ENCODE measurements around the gene CPSF4L. TPM values are rescaled to one million over a fixed set of nuclear protein-coding genes. Genes with fewer than 3 reads are reported as not detected.

CPSF4L gene
- total and polyA plus RNA-seq, 2 donors (not counting 3 experiments of a cell fraction or from before 2014, with no cell fraction given): not detected

DNA sequence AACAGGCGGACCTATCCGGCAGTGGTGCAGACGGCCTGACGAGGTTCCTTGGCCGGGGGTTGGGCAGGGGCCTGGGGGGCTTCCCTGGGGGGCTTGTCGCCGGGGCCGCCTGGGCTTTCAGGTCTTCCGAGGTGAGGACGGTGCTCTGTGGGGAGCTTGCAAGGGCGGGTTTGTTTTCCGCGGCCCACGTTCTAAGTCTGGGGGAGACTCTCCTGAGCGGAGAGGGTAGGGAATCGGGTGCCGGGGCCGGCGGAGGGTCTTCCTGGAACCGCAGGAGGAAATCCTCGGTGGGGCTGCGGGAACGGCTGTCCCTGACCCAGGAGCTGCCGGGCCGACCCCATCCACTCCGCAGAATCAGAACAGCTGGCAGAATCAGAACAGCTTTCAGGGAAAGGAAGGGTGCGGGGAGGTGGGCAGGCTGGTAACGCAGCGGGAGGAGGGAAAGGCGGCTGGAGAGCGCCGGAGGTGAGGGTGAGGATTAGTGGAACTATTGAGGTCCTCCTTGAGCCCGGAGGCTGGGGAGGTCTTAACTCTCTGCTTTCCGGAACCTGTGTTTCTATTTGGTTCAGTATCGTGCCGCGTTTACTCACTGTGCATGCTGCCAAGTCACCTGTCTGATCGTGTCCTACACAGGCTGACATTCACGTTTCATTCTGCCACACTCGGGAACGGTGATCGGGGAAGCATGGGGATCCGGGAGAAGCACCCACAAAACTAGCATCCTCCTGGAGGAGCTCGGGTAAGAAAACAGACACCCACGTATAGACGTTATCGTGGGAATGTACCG lies 28.9 kb downstream of the CPSF4L start:
- Histone ChIP-seq H3K4me3 (replicated peaks in 1 of 3; ENCODE audit: insufficient read depth in 1 of 3, low read depth in 1 of 3, low read length in 3 of 3) (peak overlapping the region; percentile 83 to 93 (median 84)), H4K20me1 (replicated peaks; ENCODE audit: control insufficient read depth, extremely low read depth, insufficient read depth, low read length) (no peaks in the 10 kb centered on the region), H3K27ac (ENCODE audit: insufficient read depth, low read depth, low read length) (peak overlapping the region; percentile 83), H2AFZ (ENCODE audit: low read depth, low read length) (peak overlapping the region; percentile 77), H3K4me1 (ENCODE audit: control insufficient read depth, extremely low read depth, insufficient read depth, low read length) (peaks cover 30% of the 10 kb centered on the region), H3K9me3 (replicated peaks; ENCODE audit: control insufficient read depth, insufficient read depth, low read length) (no peaks in the 10 kb centered on the region), H3K79me2 (ENCODE audit: control insufficient read depth, insufficient read depth, low read length) (peaks cover 49% of the 10 kb centered on the region), H3K9ac (replicated peaks; ENCODE audit: extremely low read depth, insufficient read depth, low read length) (peak overlapping the region; percentile 81), H3K27me3 (ENCODE audit: control insufficient read depth in 2 of 2, insufficient read depth in 2 of 2, low read length in 2 of 2) (no peaks in the 10 kb centered on the region), H3K36me3 (ENCODE audit: control insufficient read depth in 2 of 2, extremely low read depth in 1 of 2, insufficient read depth in 2 of 2, low read length in 2 of 2) (peaks cover 11 to 12% of the 10 kb centered on the region in 2 experiments), H3K4me2 (ENCODE audit: insufficient read depth, low read length) (peak overlapping the region; percentile 93), H3K9me1 (replicated peaks; ENCODE audit: control insufficient read depth, extremely low read depth, insufficient read depth, low read length) (no peaks in the 10 kb centered on the region)
- DNase-seq (ENCODE audit: low read depth, low spot score) (peak; percentile 51), FAIRE-seq (no peak)
- intact Hi-C loops (cut with micrococcal nuclease): loop anchor here (1.0 to 10.0 kb wide), 6 partner anchors 41 to 972 kb away; partner anchors contain the start of genes RPL38 and SLC39A11
- dilution Hi-C loops (cut with MboI; ENCODE audit: extremely low pct_ligation_motif_present, low sequenced_read_pairs): no loop called here
- POLR2A ChIA-PET: interaction anchor here (1.0 to 1.3 kb wide), 3 partner anchors 11 to 41 kb away, joined by 3 read pairs; no protein-coding TSS in a partner anchor
- CTCF ChIA-PET: interaction anchor here (0.6 to 3.2 kb wide), 16 partner anchors 10 to 967 kb away, joined by 3 to 34 read pairs (median 7); partner anchors contain the start of gene COG1
- BruUV-seq (replicated peaks): no TSS peak
- TF ChIP-seq GATA2 (IDR thresholded peaks at IDR 0.05; ENCODE audit: insufficient read depth, insufficient read length, low read depth, low read length): no peak

- H3K4me1 ChIP-seq (ENCODE audit: control insufficient read depth, extremely low read depth, insufficient read depth, low read length): peaks cover 38% of the 10 kb centered on the region
- peak overlapping the region; percentile 83 for H3K27ac ChIP-seq (ENCODE audit: insufficient read depth, low read depth, low read length)
- H3K9me3 ChIP-seq (replicated peaks; ENCODE audit: control insufficient read depth, insufficient read depth, low read length): no peaks in the 10 kb centered on the region
- no peaks in the 10 kb centered on the region for H3K27me3 ChIP-seq (ENCODE audit: control insufficient read depth in 2 of 2, insufficient read depth in 2 of 2, low read length in 2 of 2)
- intact Hi-C loops (cut with micrococcal nuclease) (loop anchor here (1.0 to 10.0 kb wide), 7 partner anchors 29 to 973 kb away; partner anchors contain the start of genes RPL38 and SLC39A11), dilution Hi-C loops (cut with MboI; ENCODE audit: extremely low pct_ligation_motif_present, low sequenced_read_pairs) (no loop called here)
- no peaks in the 10 kb centered on the region for H4K20me1 ChIP-seq (replicated peaks; ENCODE audit: control insufficient read depth, extremely low read depth, insufficient read depth, low read length)
- H3K4me2 ChIP-seq (ENCODE audit: insufficient read depth, low read length): peak overlapping the region; percentile 92
- DNase-seq (ENCODE audit: low read depth, low spot score) (peak; percentile 96), FAIRE-seq (peak; percentile 72)
- CTCF ChIA-PET: interaction anchor here (0.6 to 3.2 kb wide), 17 partner anchors 11 to 968 kb away, joined by 3 to 34 read pairs (median 7); partner anchors contain the start of gene COG1
- peak overlapping the region; percentile 90 for H2AFZ ChIP-seq (ENCODE audit: low read depth, low read length)
- peaks cover 55% of the 10 kb centered on the region for H3K79me2 ChIP-seq (ENCODE audit: control insufficient read depth, insufficient read depth, low read length)
- H3K9me1 ChIP-seq (replicated peaks; ENCODE audit: control insufficient read depth, extremely low read depth, insufficient read depth, low read length): no peaks in the 10 kb centered on the region
- peak overlapping the region; percentile 83 to 93 (median 84) for H3K4me3 ChIP-seq (replicated peaks in 1 of 3; ENCODE audit: insufficient read depth in 1 of 3, low read depth in 1 of 3, low read length in 3 of 3)
- POLR2A ChIA-PET: interaction anchor here (0.6 to 1.3 kb wide), 4 partner anchors 12 to 40 kb away, joined by 3 read pairs; no protein-coding TSS in a partner anchor
- peak; percentile 71 for TF ChIP-seq POLR2AphosphoS5 (IDR thresholded peaks at IDR 0.05; ENCODE audit: insufficient read depth, low read depth, low read length)
- no peak for TF ChIP-seq GATA2 (IDR thresholded peaks at IDR 0.05; ENCODE audit: insufficient read depth, insufficient read length, low read depth, low read length)
- peak; percentile 29 for TF ChIP-seq POLR2A (IDR thresholded peaks at IDR 0.05; ENCODE audit: low read depth, low read length)
- peaks cover 11 to 12% of the 10 kb centered on the region in 2 experiments for H3K36me3 ChIP-seq (ENCODE audit: control insufficient read depth in 2 of 2, extremely low read depth in 1 of 2, insufficient read depth in 2 of 2, low read length in 2 of 2)
- peak overlapping the region; percentile 81 for H3K9ac ChIP-seq (replicated peaks; ENCODE audit: extremely low read depth, insufficient read depth, low read length)
- BruUV-seq (replicated peaks): no TSS peak
Measured at GRCh38 chr17:73231841-73232586, 29.7 kb downstream of the CPSF4L start.

Measured in endothelial cell of umbilical vein (primary cell).